ENCODE measurements around the gene FGF13.

The FGF13 gene

DNA sequence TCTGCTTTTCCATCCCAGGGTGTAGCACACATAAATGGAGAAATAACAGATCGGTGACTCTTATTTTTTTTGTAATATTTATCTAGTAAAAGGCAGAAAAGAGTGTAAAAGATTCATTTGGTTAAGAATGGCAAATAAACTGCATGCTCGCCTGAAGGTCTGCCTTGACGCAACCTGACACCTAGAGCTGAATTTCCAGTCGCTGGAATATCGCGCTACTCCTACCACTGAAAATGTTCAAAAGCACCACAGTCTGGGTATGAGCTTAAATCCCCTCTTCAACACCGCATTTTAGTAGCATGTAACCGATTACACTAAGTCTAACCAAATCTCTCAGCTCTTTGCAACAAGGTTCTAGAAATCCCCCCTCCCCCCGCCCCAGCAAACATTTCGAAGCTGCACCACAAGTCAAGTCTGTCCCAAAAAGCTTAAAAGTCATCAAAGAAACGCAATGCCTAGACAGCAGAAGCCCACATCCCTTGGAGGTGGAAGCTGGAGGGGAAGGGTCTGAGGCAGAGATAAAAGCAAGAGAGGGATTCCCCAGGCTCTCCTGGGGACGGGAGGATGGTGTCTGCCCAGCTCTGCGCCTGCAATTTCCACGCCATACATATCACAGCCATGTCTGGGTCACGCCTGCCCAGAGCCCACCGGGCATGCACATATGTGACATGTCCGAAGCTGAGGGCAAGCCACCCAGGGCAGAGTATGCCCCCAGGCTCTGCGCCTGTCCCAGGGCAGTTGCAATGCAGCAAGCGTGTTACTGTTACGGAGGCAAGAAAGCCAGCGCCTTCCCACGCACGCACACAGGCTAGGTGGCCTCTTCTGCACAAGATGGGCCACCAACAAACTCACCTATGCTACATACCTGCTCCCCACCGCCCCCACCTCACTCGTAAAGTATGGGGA lies 1.4 kb downstream of the FGF13 start:
- no peak overlapping the region for H3K4me3 ChIP-seq (replicated peaks; ENCODE audit: low read depth, low read length)
- no peak for DNase-seq (ENCODE audit: extremely low read depth, low read depth)
- TF ChIP-seq, protein P1, sequence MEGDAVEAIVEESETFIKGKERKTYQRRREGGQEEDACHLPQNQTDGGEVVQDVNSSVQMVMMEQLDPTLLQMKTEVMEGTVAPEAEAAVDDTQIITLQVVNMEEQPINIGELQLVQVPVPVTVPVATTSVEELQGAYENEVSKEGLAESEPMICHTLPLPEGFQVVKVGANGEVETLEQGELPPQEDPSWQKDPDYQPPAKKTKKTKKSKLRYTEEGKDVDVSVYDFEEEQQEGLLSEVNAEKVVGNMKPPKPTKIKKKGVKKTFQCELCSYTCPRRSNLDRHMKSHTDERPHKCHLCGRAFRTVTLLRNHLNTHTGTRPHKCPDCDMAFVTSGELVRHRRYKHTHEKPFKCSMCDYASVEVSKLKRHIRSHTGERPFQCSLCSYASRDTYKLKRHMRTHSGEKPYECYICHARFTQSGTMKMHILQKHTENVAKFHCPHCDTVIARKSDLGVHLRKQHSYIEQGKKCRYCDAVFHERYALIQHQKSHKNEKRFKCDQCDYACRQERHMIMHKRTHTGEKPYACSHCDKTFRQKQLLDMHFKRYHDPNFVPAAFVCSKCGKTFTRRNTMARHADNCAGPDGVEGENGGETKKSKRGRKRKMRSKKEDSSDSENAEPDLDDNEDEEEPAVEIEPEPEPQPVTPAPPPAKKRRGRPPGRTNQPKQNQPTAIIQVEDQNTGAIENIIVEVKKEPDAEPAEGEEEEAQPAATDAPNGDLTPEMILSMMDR (IDR thresholded peaks at IDR 0.05; ENCODE audit: low read depth, low read length, missing control alignments), result no peak

DNA sequence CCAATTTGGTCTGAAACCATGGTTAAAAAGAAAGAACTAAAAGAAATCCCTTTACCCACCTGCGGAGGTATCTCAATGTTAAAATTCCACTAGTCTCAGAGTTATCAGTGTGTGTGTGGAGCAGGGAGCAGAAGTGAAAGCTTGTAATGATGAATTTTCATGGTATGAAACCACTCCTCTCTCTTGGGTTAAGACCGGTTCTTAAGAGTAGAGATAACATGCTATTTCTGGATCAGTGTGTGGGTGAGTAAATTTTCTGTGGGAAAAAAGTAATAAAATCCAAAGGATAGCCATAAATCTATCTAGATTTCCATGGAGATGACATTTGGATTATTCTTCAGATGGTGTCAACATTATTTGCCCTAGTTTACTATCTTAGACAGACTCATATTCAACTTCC lies 3.2 kb downstream of the FGF13 start:
- DNase-seq (ENCODE audit: extremely low read depth, low read depth), result no peak
- TF ChIP-seq, protein P1 (IDR thresholded peaks at IDR 0.05; ENCODE audit: low read depth, low read length, missing control alignments), result no peak
- no peak overlapping the region for H3K4me3 ChIP-seq (replicated peaks; ENCODE audit: low read depth, low read length)

DNA sequence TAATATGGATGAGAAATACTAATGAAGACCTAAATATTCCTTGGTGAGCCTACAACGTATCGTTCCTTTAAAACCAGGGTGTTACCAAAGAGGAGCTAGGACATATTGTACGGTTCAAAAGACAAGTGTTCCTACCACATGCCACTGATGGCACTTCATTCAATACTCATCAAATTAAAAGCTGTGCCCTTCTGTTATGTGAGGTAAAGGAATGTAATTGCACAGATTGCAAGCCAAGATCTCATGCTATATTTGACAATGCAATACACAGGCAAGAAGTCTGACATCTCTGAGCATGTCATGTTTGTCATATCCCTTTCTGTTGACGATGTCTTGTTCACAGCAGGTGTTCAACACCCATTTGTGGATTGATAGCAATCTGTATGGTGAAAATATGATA lies 6.9 kb downstream of the FGF13 start:
- DNase-seq (ENCODE audit: extremely low read depth, low read depth), result no peak
- H3K4me3 ChIP-seq (replicated peaks; ENCODE audit: low read depth, low read length), result no peak overlapping the region
- TF ChIP-seq, protein P1 (IDR thresholded peaks at IDR 0.05; ENCODE audit: low read depth, low read length, missing control alignments), result no peak

DNA sequence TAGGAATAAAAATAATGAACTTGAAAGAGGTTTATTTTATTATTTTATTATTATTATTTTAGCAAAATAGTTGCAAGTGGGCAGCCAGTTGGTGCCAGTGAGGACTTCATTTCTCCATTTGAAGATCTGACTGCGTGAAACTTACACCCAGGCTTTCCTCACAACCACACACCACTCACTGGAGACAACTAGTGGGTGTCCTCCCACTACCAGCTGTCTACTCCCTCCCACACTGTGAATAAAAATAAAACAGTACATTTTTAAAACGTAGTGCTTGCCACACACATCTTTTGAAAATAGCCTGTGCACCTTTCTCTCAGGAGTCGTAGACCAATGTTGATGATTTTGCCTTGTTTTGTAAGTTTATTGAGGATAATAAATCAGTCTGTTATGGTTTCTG lies 7.4 kb downstream of the FGF13 start:
- DNase-seq (ENCODE audit: extremely low read depth, low read depth), result no peak
- TF ChIP-seq, protein P1 (IDR thresholded peaks at IDR 0.05; ENCODE audit: low read depth, low read length, missing control alignments), result no peak
- H3K4me3 ChIP-seq (replicated peaks; ENCODE audit: low read depth, low read length), result no peak overlapping the region

DNA sequence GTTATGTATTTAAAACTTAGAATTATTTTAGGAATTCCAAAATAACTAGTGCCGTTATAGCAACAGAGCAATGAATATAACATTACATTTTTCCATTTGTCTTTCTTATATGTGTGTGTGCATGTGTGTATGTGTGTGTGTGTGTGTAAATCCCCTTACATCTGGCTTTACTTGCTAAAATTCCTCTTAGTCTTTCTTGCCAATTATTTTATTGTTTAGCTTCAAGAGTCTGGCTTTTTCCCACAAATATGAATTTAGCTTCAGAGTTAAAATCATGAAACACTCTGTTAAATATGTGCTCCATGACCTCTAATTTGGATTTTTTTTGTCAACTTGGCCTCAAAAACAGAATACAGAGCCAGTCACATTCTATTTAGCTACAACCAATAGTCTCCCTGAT lies 18.9 kb downstream of the FGF13 start:
- no peak for DNase-seq (ENCODE audit: extremely low read depth, low read depth)
- H3K4me3 ChIP-seq (replicated peaks; ENCODE audit: low read depth, low read length), result no peak overlapping the region
- TF ChIP-seq, protein P1 (IDR thresholded peaks at IDR 0.05; ENCODE audit: low read depth, low read length, missing control alignments), result no peak

DNA sequence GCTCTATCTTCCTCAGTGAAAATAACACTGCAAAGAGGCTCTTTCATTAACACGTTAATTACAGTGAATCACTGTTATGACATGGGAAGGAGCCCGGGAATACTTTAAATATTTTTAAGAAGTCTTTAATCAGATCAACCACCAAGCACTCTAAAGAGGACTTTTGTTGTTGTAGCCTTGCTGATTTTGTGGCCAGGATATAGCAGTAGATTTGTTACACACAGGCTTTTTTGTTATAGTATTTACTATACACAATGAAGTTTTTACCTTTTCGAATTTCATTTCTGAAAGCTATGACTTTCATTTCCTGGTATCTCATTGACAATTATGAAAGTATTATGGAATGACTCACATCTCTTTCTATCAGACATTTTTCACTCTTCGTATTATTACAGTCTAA lies 20.3 kb downstream of the FGF13 start:
- H3K4me3 ChIP-seq (replicated peaks; ENCODE audit: low read depth, low read length), result no peak overlapping the region
- DNase-seq (ENCODE audit: extremely low read depth, low read depth), result no peak
- TF ChIP-seq, protein P1 (IDR thresholded peaks at IDR 0.05; ENCODE audit: low read depth, low read length, missing control alignments), result no peak

Measured in HFF-Myc (cell line).